K562 (cell line): ENCODE results near the gene WDR70.

ENCODE experiments used
- CCAR2 ChIP-seq: fragments of 200-400 bp; formaldehyde crosslinking; IDR thresholded peaks from 2 replicates; pipeline ENCODE4 v1.6.1; 2017; ENCODE audit warnings: mild to moderate bottlenecking, low read depth, low read length
- CTCF ChIP-seq, 3 experiments: IDR thresholded peaks in 2 of 3; conservative IDR thresholded peaks in 1 of 3; 2 replicates each; pipeline ENCODE4 v1.5.1; 2011 to 2012; ENCODE audit warnings: low read length in 3 of 3, mild to moderate bottlenecking in 3 of 3, control low read depth in 2 of 3, improper control_type of control experiment in 1 of 3, inconsistent platforms in 1 of 3, low read depth in 1 of 3, mixed read lengths in 1 of 3, moderate library complexity in 1 of 3; ENCODE audit not compliant: insufficient read depth in 2 of 3
- DPF2 ChIP-seq: fragments of 450-650 bp; IDR thresholded peaks from 2 replicates; pipeline ENCODE4 v1.6.1; 2016
- IRF2 ChIP-seq: sonication (generic); formaldehyde crosslinking; IDR thresholded peaks from 2 replicates; pipeline ENCODE4 v1.8.1; 2022; ENCODE audit warnings: mild to moderate bottlenecking, missing genetic modification reagents
- NCOR1 ChIP-seq: fragments of 450-650 bp; IDR thresholded peaks from 2 replicates; pipeline ENCODE4 v1.6.1; 2016; ENCODE audit warnings: mild to moderate bottlenecking, moderate library complexity
- REST ChIP-seq, 2 experiments: fragments of 450-650 bp; formaldehyde crosslinking in 1 of 2; IDR thresholded peaks; 2 replicates each; pipeline versions ENCODE4 v1.4.0 to v1.6.1; 2014 to 2020; ENCODE audit warnings: mild to moderate bottlenecking in 2 of 2, borderline replicate concordance in 1 of 2, low read depth in 1 of 2
- RFX1 ChIP-seq: fragments of 450-650 bp; IDR thresholded peaks from 2 replicates; pipeline ENCODE4 v1.6.1; 2016; ENCODE audit warnings: mild to moderate bottlenecking, moderate library complexity
- TRIM28 ChIP-seq: fragments of 450-650 bp; IDR thresholded peaks from 2 replicates; pipeline ENCODE4 v1.6.1; 2017

- no peak for TF ChIP-seq RFX1
- no peak for TF ChIP-seq DPF2
- TF ChIP-seq IRF2 (CRISPR knock-in tag): no peak
- no peak for TF ChIP-seq TRIM28
- no peak for TF ChIP-seq CTCF (IDR thresholded peaks at IDR 0.05 in 2 of 3, conservative IDR thresholded peaks at IDR 0.05 in 1 of 3; ENCODE audit: insufficient read depth in 2 of 3, low read depth in 1 of 3, low read length in 3 of 3)
- TF ChIP-seq CCAR2: no peak
- no peak for TF ChIP-seq REST (IDR thresholded peaks at IDR 0.05; ENCODE audit: borderline replicate concordance)
- no peak for TF ChIP-seq REST (CRISPR knock-in tag; IDR thresholded peaks at IDR 0.05; ENCODE audit: low read depth)
- TF ChIP-seq NCOR1: no peak
Measured at GRCh38 chr5:37704406-37704805, 325.3 kb downstream of the WDR70 start.
